HCT116 (cell line): ENCODE results near the gene STXBP5.

Experiments
- ELF1 ChIP-seq: IDR thresholded peaks from 2 replicates; pipeline ENCODE4 v1.6.1; 2012; ENCODE audit warnings: low read depth, borderline replicate concordance
- EZH2 ChIP-seq: fragments of 200-600 bp; sonication (generic); IDR thresholded peaks from 2 replicates; pipeline ENCODE4 v1.6.1; 2017; ENCODE audit warnings: antibody characterized with exemption, mixed run types
- RAD21 ChIP-seq: IDR thresholded peaks from 2 replicates; pipeline ENCODE4 v1.6.1; 2012; ENCODE audit warnings: low read depth, mild to moderate bottlenecking
- SIN3A ChIP-seq: IDR thresholded peaks from 2 replicates; pipeline ENCODE4 v1.6.1; 2012; ENCODE audit warnings: low read depth
- SP1 ChIP-seq: IDR thresholded peaks from 2 replicates; pipeline ENCODE4 v1.6.1; 2012; ENCODE audit warnings: low read depth
- SRF ChIP-seq: IDR thresholded peaks from 2 replicates; pipeline ENCODE4 v1.6.1; 2012; ENCODE audit warnings: low read depth
- ZFX ChIP-seq: fragments of 450-650 bp; IDR thresholded peaks from 2 replicates; pipeline ENCODE4 v1.6.1; 2017
- TF ChIP-seq, protein P1 (sequence below), 3 experiments: fragments of 200-600 bp in 1 of 3; sonication (generic) in 1 of 3; IDR thresholded peaks in 2 of 3; conservative IDR thresholded peaks in 1 of 3; 2 replicates each; pipeline ENCODE4 v1.5.1; 2012 to 2017; ENCODE audit warnings: low read depth in 2 of 3, low read length in 2 of 3, antibody characterized with exemption in 1 of 3, borderline replicate concordance in 1 of 3, control low read depth in 1 of 3, mild to moderate bottlenecking in 1 of 3, mixed read lengths in 1 of 3, mixed run types in 1 of 3, moderate library complexity in 1 of 3; ENCODE audit not compliant: insufficient read depth in 1 of 3

DNA sequence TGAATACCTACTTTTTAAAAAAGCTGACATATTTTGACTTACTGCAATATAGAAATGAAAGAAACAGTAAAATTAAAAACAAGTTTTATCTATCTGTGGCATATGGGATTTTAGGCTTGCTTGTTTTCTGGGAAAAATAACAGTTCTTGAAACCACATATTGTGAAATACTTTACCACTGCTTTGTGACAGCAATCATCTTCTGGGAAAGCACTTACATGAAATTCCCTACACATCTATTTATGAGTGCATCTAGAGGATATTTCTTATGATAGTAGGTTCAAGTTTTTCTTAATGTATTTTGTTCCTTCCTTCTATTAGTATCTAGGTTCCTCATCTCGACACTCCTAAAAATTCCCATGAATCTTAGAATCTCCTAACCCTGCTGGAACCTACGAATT is 75.2 kb downstream of the STXBP5 start:
- TF ChIP-seq ELF1, result no peak
- TF ChIP-seq RAD21, result no peak
- TF ChIP-seq EZH2, result no peak
- TF ChIP-seq, protein P1, sequence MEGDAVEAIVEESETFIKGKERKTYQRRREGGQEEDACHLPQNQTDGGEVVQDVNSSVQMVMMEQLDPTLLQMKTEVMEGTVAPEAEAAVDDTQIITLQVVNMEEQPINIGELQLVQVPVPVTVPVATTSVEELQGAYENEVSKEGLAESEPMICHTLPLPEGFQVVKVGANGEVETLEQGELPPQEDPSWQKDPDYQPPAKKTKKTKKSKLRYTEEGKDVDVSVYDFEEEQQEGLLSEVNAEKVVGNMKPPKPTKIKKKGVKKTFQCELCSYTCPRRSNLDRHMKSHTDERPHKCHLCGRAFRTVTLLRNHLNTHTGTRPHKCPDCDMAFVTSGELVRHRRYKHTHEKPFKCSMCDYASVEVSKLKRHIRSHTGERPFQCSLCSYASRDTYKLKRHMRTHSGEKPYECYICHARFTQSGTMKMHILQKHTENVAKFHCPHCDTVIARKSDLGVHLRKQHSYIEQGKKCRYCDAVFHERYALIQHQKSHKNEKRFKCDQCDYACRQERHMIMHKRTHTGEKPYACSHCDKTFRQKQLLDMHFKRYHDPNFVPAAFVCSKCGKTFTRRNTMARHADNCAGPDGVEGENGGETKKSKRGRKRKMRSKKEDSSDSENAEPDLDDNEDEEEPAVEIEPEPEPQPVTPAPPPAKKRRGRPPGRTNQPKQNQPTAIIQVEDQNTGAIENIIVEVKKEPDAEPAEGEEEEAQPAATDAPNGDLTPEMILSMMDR (IDR thresholded peaks at IDR 0.05 in 2 of 3, conservative IDR thresholded peaks at IDR 0.05 in 1 of 3; ENCODE audit: borderline replicate concordance in 1 of 3, insufficient read depth in 1 of 3, low read depth in 2 of 3, low read length in 2 of 3), result no peak
- TF ChIP-seq SP1, result no peak
- TF ChIP-seq SIN3A, result no peak
- TF ChIP-seq ZFX, result no peak
- TF ChIP-seq SRF, result no peak
